NCI-H187 treated with DMSO at 0.1 percent for 48 hours (cell line): ENCODE measurements around the gene NPFF.
A peak's percentile ranks its signal among the peaks of the same experiment; 100 is the strongest.

ENCODE experiments used
- DNase-seq: peaks from one replicate; lab custom pipeline; 2025; lab: John Stamatoyannopoulos, UW

Gene NPFF

DNA sequence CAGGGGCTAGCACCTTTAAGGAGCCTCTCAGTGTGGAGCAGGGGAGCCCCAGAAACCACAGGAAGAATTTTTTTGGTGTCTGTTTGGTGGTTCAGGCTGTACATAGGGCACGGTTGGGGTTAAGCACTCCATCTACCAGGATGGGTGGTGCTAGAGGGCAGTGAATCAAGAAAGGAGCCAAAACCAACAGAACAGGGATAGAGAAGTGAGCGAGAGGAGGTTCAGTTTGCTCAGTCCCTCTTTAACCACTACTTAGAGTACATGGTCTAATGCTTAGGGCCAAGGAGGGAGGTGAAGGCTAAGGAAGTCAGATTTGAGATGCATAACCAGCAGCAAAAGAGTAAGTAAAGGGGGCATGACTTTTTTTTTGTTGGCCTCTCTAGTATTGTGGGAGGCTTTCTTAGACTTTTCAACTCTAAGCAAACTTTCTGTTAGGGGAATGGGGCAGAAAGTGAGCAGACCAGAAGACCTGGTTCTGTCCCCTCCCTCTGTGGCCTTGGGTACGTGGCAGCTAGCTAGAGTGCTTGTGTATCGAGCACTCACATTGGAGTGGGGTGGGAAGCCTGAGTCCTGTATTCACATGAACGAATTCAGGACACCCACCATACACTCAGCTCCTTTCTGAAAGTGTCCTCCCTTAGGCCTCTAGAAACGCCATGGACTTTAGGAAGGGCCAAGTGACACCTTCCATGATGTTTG lies 6.6 kb upstream of the NPFF start:
- no peak for DNase-seq

DNA sequence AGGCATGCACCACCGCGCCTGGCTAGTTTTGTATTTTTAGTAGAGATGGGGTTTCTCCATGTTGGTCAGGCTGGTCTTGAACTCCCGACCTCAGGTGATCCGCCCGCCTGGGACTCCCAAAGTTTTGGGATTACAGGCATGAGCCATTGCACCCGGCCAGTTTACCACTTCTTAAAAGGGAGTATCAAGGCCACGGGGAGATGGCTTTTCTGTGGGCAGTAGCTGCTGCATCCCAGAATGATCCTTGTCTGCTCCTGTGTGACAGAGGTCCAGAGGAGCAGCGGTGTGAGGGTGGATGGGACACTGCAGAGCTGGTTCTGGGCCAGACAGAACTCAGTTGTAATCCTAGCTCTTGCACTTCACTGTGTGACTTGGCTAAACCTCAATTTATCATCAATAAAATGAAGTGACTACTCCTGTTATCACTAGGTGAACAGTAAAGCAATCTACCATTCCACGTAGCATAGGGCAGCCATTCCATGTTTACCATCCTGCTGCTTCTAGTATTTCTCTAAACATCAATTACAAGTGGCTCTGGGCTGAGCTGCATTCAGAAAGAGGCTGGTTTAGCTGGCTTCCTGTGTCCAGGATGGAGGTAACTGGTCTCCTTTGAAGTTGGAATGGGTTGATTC lies 3.0 kb upstream of the NPFF start:
- no peak for DNase-seq

DNA sequence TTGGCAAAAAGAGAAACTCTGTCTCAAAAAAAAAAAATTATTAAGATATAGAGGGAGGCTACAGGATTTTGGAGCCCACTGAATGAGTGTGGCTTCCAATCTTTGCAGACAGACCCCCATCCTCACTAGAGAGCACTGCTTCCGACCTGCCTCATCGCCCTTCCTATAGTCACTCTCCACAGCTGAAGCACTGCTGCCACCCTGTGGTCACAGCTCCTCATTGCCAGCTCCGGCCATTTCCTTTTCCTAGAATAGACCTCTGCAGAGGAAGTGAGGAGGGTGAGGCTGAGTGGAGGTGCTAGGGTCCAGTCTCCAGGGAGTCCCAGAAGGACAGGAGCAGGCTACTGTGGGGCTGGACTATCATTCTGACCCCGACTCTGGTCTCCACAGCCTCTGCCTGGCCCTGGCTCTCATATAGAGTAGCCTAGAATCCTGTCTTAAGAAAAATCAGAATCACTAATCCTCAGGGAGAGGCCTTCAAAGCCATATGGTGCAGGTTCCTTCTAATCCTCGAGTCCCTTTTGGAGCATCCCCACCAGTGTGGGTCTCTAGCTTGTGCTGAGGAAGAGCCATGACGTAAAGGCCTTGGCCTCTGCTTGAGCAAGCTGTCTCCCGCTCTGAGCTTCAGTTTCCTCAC lies 1.4 kb upstream of the NPFF start:
- DNase-seq: peak; percentile 42

DNA sequence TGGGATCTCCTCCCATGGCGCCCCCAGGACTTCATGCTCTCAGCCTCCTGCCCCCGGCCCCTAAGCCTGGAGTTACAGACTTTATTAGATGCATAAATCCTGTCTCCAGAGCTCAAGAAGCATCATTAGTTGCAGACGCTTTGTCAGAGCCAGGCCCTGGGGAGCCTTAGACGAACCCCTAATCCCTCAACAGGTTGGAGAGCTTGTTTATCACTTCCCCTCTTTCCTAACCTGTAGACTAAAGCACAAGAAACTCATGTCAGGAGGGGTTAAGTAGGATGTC lies 260 bp upstream of the NPFF start:
- no peak for DNase-seq

DNA sequence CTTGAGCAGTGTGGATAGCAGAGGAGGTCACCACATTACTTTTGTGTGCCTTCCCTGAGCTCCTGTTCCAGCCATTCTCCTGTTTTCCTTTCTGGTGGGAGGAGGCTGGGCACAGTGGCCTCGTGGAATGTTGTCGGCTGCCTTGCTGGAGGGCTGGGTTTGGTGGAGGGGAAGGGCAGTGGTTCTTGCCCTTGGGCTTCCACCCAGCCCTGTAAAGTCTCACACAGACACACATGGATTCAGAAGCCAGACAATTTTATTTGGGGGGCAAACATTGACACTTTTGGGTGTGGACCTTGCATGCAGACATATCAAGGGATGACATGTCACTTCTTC lies 866 bp downstream of the NPFF start:
- DNase-seq: no peak

DNA sequence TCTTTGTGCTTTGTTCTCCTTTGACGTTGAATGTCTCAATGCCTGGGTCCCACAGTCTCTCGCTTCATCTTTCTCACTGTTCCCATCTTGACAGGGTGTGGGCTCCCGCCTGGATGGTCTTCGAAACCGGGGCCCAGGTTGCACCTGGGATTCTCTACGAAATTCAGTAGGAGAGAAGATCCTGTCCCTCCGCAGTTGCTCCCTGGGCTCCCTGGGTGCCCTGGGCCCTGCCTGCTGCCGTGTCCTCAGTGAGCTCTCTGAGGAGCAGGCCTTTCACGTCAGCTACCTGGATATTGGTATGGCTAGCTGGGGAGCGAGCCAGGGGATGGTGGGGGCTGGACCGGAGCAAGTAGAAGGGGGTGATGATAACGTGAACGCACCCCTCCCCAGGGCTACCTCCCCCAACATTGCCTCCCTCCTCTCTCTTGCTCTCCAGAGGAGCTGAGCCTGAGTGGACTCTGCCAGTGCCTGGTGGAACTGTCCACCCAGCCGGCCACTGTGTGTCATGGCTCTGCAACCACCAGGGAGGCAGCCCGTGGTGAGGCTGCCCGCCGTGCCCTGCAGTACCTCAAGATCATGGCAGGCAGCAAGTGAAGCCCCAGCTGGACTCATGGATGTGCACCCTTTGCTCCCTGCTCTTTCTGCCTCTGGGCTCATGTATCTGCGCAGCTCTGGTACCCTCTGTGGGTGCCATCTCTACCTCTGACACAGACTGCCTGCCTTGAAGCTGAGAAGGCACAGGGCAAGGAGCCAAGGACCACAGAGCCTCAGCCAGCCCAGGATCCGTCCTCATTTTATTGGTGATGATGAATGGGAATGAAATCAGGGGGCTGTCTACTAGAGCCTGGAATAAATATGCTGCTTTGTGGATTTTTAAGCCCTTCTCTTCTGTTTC lies 1.5 kb downstream of the NPFF start:
- no peak for DNase-seq

DNA sequence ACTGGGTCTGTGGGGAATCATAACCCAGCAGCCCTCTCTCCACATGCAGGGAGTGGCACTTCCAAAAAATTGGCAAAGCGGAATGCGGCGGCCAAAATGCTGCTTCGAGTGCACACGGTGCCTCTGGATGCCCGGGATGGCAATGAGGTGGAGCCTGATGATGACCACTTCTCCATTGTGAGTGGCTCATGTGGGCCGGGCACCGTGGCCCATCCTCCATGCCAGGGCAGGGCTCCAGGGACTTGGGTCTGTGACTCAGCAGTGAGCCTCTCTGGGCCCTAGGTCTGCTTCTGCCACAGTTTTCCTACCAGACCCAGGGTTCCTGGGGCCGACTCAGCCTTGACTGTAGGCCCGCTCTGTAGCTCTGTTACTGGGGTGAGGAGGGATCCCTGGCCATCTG lies 2.2 kb downstream of the NPFF start:
- no peak for DNase-seq

DNA sequence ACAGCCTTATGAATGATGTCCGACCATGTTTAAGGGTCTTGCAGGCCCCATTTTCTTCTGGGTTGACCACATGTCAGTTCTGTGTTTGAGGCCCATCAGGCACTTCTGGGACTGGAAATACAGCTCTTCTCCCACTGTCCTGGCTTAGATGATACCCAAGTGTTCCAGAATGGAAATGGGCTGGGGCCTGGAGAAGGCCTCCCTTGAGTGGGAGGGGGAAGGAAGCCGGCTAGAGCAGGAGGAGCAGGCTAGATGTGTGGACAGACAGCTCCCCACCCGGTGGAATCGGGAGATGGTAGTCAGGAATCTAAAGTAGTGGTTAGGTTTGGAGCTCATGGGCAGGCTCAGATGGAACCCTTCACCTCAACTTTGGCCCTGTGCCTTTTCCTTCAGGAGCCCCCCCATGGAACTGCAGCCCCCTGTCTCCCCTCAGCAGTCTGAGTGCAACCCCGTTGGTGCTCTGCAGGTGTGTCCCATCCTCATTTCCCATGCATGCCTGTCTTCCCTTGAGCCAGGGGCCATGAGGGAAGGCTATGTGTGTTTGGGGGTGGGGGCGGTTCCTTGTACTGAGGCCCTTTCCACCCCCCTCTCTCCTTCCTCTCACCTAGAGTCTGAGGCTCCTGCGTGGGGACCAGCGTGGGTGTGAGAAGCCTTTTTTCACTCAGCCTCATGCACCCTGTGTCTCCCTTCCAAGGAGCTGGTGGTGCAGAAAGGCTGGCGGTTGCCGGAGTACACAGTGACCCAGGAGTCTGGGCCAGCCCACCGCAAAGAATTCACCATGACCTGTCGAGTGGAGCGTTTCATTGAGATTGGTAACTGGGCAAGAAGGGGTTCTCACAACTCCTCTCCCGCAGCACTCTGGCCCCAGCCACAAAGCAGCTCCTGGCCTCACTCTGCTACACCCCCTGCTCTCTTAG lies 3.0 kb downstream of the NPFF start:
- DNase-seq: no peak

DNA sequence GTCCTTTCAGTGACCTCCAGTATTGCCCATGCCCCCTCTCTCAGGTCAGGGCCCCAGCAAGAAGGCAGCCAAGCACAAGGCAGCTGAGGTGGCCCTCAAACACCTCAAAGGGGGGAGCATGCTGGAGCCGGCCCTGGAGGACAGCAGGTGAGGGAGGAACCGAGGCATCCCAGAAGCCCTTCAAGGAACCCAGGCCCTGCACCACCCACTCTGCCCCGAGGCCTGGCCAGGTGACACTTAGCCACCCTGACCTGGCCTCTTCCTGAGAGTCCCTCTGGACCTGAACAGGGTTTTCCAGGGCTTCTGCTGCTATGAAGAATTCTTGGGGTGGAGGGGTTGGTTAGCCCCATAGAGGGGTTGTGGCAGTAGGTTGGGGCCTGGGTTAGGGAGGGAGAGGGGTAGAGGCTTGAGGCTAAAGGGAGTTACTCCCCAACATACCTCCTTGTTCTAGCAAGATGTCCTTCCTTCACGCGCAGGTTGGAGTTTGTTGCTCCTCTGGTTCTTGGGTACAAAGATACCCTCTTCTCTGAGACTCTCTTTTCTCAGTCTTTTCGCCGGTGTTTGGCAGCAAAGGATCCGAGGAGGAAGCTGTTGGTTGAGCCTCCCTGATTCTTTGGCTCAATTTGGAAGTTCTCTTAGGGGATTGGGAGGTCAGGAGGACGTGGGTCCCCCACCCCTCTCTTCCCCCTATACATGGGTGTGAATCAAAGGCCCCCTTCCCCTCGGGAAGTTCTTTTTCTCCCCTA lies 4.1 kb downstream of the NPFF start:
- no peak for DNase-seq

DNA sequence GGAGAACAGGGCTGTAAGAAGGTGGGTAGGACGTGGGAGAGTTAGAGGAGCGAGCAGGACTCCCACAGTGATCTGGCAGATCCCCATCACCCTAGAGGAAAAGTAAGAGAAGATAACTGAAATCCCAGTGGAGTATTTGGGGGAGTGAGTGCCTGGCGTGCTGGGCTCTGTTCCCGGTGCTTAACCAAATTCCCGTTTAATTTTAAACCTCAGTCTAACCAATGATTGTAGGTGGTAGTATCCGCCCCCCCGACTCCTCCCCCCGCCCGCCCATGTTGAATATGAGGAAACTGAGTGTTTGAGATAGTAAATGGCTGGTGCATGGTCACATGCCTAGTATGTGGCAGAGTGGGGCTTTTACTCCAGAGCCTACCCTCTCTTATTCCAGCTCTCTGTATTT lies 5.0 kb downstream of the NPFF start:
- no peak for DNase-seq

DNA sequence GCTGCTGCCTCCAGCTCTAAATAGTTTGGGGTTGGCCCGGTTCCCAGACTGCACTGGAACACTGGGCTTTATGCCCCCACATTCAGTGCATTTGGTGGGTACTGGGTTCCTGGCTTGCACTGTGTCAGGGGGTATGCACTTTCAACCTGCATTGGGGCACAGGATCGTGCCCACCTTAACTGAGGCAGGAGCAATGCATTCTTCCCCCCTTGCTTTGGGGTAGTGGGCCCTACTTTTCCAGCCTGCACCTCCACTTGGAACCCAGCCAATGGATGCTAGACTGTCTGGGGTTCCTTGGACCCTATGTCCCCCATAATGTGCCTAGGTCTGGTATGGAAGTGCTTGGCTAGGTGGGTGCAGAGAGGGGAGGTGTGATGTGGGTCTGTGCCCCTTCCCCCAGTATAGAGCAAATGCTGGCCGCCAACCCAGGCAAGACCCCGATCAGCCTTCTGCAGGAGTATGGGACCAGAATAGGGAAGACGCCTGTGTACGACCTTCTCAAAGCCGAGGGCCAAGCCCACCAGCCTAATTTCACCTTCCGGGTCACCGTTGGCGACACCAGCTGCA lies 5.6 kb downstream of the NPFF start:
- no peak for DNase-seq

DNA sequence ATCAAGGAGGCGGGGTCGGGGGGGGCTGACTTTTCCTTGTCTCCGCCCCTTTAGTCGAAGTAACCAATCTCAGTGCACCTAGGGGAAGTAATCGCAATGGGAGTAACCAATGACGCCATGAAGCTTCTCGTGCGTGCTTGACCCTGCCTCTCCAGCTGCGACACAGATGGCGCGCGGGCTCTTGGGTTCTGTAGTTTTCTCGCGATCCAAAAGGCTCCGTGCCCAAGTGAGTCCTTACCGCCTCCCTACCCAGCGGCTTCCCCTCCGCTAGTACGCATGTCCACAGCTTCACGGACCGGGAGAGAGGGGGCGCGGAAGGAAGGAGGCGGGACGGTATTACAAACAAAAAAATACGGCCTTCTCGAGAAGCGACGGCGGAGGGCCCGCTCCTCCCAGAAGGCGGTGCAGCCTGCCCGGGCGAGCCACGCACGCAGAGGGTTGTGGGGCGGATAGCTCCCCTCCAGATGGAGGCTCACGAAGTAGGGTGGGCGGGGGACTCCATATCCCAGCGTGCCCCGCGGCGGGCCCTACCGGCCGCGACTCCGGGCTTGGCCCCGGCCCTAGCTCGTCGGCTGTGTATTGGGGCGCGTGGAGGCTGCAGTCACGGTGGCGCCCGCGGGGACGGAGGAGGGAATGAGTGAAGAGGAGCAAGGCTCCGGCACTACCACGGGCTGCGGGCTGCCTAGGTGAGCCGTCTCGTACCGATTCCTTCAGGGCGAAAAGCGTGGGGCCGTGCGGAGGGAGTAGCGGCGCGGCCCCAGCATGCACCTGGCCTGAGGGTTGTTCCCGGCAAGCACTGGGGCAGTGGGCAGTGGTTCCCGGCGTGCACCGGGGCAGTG lies 6.3 kb downstream of the NPFF start, which contains the start of gene TARBP2:
Gene TARBP2, plus strand, starts transcription at position 508 of the 839 bp plus-strand sequence. Its CDS starts 126 bp downstream, at position 634.
- peak; percentile 99 for DNase-seq

DNA sequence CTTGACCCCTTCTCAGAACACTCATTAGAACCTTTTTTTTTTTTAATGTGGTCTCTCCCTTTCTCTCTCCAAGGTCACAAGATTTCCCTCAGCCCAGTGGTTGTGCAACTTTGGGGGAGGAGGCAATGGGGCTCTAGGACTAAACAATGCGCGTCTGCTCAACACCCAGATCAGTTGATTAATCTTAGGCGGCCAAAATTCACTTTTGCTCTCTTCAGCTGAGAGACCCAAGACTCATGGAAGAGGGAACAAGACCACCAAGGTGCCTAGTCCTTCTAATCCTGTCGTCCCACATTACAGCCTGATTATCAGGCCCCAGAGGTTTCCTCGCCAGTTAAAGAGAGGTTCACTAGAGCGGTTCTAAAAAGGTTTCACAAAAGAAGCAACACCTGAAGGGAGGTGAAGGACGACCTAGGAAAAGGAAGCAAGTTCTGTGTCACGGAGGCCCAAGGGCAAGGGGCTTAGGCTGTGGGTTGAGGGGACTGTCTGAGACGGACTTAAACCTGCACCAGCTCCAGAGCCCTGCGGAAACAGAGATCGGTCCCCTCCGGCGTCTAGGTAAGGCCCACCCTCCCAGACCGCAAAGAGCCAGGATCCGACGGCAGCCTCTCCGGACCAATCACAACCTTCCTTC lies 7.0 kb downstream of the NPFF start:
- no peak for DNase-seq

DNA sequence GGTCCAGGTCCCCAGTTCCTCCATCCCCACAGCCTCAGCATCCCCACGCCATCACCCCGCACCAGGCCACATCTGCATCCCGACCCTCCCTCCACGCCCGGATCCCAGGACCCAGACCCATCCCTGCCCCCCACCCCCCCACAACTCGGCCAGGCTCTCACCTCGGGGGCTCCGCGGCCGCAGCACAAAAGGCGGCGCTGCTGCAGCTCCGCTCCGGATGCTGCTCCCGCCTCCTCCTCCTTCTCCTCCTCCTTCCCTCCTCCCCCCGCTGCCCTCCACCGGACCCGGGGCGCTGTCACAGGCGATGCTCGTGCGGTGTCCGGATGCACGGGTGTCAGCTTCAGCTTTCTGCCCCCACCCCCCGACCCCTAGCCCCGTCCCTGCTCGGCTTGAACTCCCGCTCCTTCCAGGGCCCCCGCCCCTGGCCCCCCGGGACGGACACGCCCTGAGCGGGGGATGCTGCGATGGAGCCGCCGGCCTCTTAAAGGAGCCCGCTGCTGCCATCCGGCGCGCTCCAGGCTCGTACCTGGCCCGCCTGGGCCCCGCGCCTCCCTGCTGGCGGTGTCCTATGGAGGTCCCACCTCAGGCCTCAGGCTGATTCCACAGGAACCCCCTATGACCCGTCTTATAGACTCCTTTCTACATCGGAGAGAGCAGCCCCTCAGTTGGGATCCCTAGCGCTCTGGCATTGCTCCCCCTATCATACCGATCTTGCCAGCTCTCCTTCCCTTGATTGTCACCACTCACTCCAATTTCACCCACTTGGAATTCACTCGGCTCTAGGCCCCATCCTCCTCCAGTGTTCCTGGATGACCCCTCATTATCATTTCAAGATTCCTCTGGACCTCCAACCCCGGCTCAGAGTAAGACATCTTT lies 7.8 kb downstream of the NPFF start, which contains the start of gene MAP3K12:
Gene MAP3K12, minus strand, starts transcription at position 193 of the 876 bp plus-strand sequence. CDS start 12,067 bp downstream, outside the sequence.
- no peak for DNase-seq

DNA sequence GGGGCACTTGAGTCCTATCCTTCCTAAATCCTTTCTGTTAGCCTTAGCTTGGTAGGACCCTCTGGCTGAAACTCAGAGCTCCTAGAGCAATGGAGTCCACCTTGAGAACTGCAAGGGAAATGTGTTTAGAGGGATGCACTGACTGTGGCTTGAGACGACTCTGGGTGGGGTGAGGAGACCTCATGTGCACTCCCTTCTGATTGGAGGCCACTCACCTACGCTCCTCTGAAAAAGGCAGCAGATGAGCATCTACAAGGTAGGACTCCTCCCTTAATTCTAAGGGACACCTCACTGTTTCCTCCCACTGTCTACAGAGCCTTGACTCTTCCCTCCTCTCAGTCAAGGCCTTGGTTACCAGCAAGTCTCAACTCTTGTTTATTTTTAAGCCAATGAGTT lies 9.1 kb downstream of the NPFF start:
- DNase-seq: no peak

DNA sequence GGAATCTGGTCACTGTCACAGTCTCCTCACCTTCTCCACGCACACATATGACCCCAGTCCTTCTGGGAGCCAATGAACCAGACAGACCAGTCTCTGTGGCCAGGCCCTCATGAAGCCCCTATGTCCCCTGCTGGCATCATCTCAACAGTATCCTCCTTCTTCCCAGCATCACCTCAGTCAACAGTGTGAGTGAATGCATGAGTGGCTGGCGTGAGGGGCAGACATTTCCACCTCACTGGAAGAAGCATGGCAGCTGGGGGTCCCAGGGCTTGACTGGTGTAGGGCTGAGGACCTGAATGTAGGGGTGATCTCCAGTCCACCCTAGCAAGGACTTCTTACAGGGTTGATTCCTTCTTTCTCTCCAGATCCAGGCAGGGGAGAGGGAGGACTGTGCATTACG lies 9.8 kb downstream of the NPFF start:
- DNase-seq: no peak

DNA sequence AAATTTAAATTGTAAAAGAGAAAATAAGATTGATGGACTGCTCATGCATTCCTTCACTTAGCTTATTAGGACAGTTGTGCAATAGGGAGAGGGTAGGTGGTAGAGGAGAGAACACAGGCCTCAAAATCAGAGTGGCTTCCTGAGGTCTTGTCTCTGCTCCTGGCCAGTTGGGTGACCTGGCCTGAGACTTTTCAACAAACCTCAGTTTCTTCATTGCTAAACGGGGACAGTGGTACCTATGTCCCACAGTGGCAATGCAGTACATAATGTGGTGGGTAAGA lies 10.6 kb downstream of the NPFF start:
- DNase-seq: no peak
